ENCODE data around the gene COX5B.
"Not testable (repeated sequence)": the region's sequence is repeated elsewhere in the genome, so short reads cannot be mapped to it uniquely, and the experiment has no call there.

DNA sequence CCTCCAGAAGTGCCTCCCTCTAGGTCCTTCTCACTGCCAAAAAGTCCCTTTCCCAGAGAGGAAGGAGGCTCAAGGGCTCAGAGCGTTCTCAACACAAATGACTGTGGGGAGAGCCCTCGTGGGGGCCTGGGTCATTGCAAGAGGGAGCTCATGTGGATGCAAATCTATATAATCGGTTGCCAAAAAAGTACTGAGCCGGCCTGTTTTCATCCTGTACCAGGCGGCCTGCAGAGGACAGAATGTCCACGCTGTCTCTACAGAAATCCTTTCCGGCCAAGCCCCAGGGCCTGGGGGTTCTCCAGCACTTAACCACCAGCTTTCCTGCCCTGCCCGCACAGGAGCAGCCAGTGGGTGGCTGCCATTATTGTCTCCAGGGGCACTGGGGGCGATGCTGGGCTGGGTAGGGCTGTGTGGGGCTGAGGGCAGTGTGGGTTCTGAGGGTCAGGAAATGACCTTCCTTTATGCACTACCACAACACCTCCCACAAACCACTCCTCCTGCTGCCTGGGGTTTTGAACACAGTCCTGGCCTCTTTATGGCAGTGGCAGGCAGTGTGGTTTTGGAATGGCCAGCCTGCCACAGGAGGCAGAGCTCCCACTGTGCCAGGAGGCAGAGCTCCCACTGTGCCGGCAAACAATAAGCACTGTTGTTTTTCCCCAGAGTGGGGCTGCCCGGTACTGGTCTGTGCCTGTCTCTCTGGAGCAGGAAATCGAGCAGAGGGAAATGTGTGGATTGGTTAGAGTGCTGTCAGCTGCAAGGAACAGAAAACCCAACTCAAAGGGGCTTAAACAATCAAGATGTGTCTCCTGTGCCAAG is 40.1 kb upstream of the COX5B start:
- TF ChIP-seq, protein P1, sequence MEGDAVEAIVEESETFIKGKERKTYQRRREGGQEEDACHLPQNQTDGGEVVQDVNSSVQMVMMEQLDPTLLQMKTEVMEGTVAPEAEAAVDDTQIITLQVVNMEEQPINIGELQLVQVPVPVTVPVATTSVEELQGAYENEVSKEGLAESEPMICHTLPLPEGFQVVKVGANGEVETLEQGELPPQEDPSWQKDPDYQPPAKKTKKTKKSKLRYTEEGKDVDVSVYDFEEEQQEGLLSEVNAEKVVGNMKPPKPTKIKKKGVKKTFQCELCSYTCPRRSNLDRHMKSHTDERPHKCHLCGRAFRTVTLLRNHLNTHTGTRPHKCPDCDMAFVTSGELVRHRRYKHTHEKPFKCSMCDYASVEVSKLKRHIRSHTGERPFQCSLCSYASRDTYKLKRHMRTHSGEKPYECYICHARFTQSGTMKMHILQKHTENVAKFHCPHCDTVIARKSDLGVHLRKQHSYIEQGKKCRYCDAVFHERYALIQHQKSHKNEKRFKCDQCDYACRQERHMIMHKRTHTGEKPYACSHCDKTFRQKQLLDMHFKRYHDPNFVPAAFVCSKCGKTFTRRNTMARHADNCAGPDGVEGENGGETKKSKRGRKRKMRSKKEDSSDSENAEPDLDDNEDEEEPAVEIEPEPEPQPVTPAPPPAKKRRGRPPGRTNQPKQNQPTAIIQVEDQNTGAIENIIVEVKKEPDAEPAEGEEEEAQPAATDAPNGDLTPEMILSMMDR (IDR thresholded peaks at IDR 0.05): not testable (repeated sequence)
- TF ChIP-seq, protein P2, sequence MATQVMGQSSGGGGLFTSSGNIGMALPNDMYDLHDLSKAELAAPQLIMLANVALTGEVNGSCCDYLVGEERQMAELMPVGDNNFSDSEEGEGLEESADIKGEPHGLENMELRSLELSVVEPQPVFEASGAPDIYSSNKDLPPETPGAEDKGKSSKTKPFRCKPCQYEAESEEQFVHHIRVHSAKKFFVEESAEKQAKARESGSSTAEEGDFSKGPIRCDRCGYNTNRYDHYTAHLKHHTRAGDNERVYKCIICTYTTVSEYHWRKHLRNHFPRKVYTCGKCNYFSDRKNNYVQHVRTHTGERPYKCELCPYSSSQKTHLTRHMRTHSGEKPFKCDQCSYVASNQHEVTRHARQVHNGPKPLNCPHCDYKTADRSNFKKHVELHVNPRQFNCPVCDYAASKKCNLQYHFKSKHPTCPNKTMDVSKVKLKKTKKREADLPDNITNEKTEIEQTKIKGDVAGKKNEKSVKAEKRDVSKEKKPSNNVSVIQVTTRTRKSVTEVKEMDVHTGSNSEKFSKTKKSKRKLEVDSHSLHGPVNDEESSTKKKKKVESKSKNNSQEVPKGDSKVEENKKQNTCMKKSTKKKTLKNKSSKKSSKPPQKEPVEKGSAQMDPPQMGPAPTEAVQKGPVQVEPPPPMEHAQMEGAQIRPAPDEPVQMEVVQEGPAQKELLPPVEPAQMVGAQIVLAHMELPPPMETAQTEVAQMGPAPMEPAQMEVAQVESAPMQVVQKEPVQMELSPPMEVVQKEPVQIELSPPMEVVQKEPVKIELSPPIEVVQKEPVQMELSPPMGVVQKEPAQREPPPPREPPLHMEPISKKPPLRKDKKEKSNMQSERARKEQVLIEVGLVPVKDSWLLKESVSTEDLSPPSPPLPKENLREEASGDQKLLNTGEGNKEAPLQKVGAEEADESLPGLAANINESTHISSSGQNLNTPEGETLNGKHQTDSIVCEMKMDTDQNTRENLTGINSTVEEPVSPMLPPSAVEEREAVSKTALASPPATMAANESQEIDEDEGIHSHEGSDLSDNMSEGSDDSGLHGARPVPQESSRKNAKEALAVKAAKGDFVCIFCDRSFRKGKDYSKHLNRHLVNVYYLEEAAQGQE (IDR thresholded peaks at IDR 0.05; ENCODE audit: insufficient read depth in 1 of 2, low read depth in 2 of 2, low read length in 1 of 2): not testable (repeated sequence)
- not testable (repeated sequence) for TF ChIP-seq TCF7L2 (IDR thresholded peaks at IDR 0.05; ENCODE audit: low read depth, low read length); SIN3A (IDR thresholded peaks at IDR 0.05; ENCODE audit: borderline replicate concordance, insufficient read depth, low read depth, low read length)

Data from Panc1 (cell line).